SH-SY5Y (cell line): Measurements from ENCODE around the gene UQCC5.

Source experiments
- GATA2 ChIP-seq: IDR thresholded peaks from 2 replicates; pipeline ENCODE4 v1.6.1; 2011; ENCODE audit warnings: mild to moderate bottlenecking, low read depth, low read length
- GATA3 ChIP-seq: IDR thresholded peaks from 2 replicates; pipeline ENCODE4 v1.6.1; 2011; ENCODE audit warnings: low read depth, mild to moderate bottlenecking, low read length, moderate library complexity

- TF ChIP-seq GATA2 (no peak), GATA3 (no peak)
Observed at GRCh38 chr3:52541050-52541449, 4.6 kb downstream of the UQCC5 start.
